ENCODE measurements around the gene TANGO6. TPM values are rescaled to one million over a fixed set of nuclear protein-coding genes. Genes with fewer than 3 reads are reported as not detected.

The TANGO6 gene
- total RNA-seq, 2 donors from 2014 or later, result 9.6 to 22.7 TPM

DNA sequence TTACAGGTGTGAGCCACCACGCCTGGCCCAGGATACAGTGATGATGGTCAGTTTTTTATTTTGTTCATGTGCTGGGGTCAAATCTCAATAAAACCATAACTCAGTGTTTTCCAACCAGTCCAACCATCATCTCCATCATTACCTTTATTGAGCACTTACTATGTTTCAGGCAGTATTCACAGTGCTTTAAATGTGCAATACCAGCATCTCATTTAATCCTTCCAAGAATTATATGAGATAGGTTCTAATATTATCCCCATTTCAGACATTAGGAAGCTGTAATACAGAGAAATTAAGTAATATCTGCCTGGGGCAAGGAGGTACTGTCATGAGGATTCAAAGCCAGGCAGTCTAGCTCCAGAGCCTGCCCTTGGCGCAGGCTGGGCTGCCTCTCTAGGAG is 36.9 kb upstream of the TANGO6 start:
- no peaks in the 10 kb centered on the region for H3K9me3 ChIP-seq
- TF ChIP-seq POLR2A (IDR thresholded peaks at IDR 0.05) (no peak), CTCF (IDR thresholded peaks at IDR 0.05) (no peak)
- intact Hi-C loops (cut with DNase I), result loop anchor here (10.0 kb wide), 1 partner anchor 212 kb away; no protein-coding TSS in a partner anchor
- ATAC-seq (no peak), DNase-seq (no peak)
- 90 to 91% methylated on average over 2 of the region's 2 CpGs for WGBS, 2 donors
- H3K36me3 ChIP-seq (replicated peaks in 1 of 2; ENCODE audit: insufficient read depth in 1 of 2, low read depth in 2 of 2), result peaks cover 13 to 28% of the 10 kb centered on the region in 2 donors
- no peak overlapping the region for H3K27ac ChIP-seq
- peaks cover 4% of the 10 kb centered on the region for H3K4me1 ChIP-seq
- H3K4me3 ChIP-seq, result no peak overlapping the region
- no peaks in the 10 kb centered on the region for H3K27me3 ChIP-seq

DNA sequence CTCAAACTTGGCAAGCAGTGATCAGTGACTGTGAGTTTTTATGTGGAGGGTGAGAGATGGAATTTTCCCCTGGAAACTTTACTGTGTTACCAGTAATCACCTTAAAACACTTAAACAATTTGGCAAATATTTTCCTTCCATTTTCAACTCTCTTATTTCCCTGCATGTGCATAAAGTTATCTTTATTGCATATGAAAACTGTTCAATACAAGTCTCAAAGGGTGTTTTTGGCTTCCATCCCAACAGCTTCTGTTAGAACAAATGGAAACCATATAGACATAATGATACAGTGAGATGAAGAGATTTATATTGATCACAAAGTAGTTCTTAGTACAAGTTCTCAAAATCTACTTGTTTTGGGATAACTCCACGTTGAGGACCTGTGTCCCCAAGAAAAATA is 36.4 kb upstream of the TANGO6 start:
- ATAC-seq (no peak), DNase-seq (no peak)
- Histone ChIP-seq H3K9me3 (no peaks in the 10 kb centered on the region), H3K4me3 (no peak overlapping the region), H3K27ac (no peak overlapping the region), H3K27me3 (no peaks in the 10 kb centered on the region), H3K4me1 (peaks cover 1% of the 10 kb centered on the region), H3K36me3 (replicated peaks in 1 of 2; ENCODE audit: insufficient read depth in 1 of 2, low read depth in 2 of 2) (peaks cover 18 to 34% of the 10 kb centered on the region in 2 donors)
- intact Hi-C loops (cut with DNase I), result loop anchor here (10.0 kb wide), 1 partner anchor 212 kb away; no protein-coding TSS in a partner anchor
- TF ChIP-seq POLR2A (IDR thresholded peaks at IDR 0.05) (no peak), CTCF (IDR thresholded peaks at IDR 0.05) (no peak)
- WGBS, 2 donors, result 21 to 25% methylated on average over 1 of the region's 1 CpG

GRCh38 chr16:68814516-68814915 is 28.8 kb upstream of the TANGO6 start:
- ATAC-seq (no peak), DNase-seq (no peak)
- H3K27ac ChIP-seq, result no peak overlapping the region
- intact Hi-C loops (cut with DNase I), result no loop called here
- peaks cover 43 to 67% of the 10 kb centered on the region in 2 donors for H3K36me3 ChIP-seq (replicated peaks in 1 of 2; ENCODE audit: insufficient read depth in 1 of 2, low read depth in 2 of 2)
- H3K4me3 ChIP-seq, result no peak overlapping the region
- no peak for TF ChIP-seq CTCF (IDR thresholded peaks at IDR 0.05)
- no peak for TF ChIP-seq POLR2A (IDR thresholded peaks at IDR 0.05)
- no peaks in the 10 kb centered on the region for H3K9me3 ChIP-seq
- 87 to 96% methylated on average over 3 of the region's 3 CpGs for WGBS, 2 donors
- H3K27me3 ChIP-seq, result no peaks in the 10 kb centered on the region
- H3K4me1 ChIP-seq, result no peaks in the 10 kb centered on the region

DNA sequence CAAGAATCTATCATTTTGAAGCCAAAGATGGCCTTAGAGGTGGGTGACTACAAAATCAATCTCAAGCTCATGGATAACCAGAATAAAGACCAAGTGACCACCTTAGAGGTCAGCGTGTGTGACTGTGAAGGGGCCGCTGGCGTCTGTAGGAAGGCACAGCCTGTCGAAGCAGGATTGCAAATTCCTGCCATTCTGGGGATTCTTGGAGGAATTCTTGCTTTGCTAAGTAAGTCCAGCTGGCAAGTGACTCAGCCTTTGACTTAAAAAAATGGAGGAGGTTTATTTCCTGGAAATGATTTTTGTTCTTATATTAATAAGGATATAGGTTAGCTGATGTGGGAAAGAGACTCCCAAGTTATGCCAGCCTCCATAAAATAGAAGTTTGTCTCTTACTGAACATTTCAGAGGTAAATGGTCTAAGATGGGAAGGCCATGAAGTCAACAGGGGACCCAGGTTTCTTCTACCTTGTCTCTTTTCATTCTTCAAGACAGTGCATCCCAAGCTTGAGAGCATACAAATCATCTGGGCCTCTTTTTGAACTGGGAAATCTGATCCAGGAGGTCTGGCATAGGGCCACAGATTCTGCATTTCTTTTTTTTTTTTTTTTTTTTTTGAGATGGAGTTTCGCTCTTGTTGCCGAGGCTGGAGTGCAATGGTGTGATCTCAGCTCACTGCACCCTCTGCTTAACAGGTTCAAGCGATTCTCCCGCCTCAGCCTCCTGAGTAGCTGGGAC is 19.8 kb upstream of the TANGO6 start:
- WGBS, 2 donors, result 90% methylated on average over 8 of the region's 8 CpGs
- H3K36me3 ChIP-seq (replicated peaks in 1 of 2; ENCODE audit: insufficient read depth in 1 of 2, low read depth in 2 of 2), result peaks cover 30 to 38% of the 10 kb centered on the region in 2 donors
- H3K4me1 ChIP-seq, result no peaks in the 10 kb centered on the region
- no peaks in the 10 kb centered on the region for H3K27me3 ChIP-seq
- DNase-seq (no peak), ATAC-seq (no peak)
- no peaks in the 10 kb centered on the region for H3K9me3 ChIP-seq
- TF ChIP-seq POLR2A (IDR thresholded peaks at IDR 0.05), result no peak
- TF ChIP-seq CTCF (IDR thresholded peaks at IDR 0.05), result no peak
- intact Hi-C loops (cut with DNase I), result no loop called here
- no peak overlapping the region for H3K27ac ChIP-seq
- no peak overlapping the region for H3K4me3 ChIP-seq

GRCh38 chr16:68825427-68825826 is 17.9 kb upstream of the TANGO6 start:
- ATAC-seq (no peak), DNase-seq (no peak)
- TF ChIP-seq CTCF (IDR thresholded peaks at IDR 0.05) (peak in 1 of 7 experiments; percentile 5), POLR2A (IDR thresholded peaks at IDR 0.05) (no peak)
- no peak overlapping the region for H3K4me3 ChIP-seq
- no peak overlapping the region for H3K27ac ChIP-seq
- H3K4me1 ChIP-seq, result no peaks in the 10 kb centered on the region
- no peaks in the 10 kb centered on the region for H3K9me3 ChIP-seq
- no peaks in the 10 kb centered on the region for H3K27me3 ChIP-seq
- peaks cover 19 to 43% of the 10 kb centered on the region in 2 donors for H3K36me3 ChIP-seq (replicated peaks in 1 of 2; ENCODE audit: insufficient read depth in 1 of 2, low read depth in 2 of 2)
- intact Hi-C loops (cut with DNase I), result no loop called here

All from body of pancreas (tissue), 4 donors.